ENCODE measurements around the gene SPR.

The SPR gene

DNA sequence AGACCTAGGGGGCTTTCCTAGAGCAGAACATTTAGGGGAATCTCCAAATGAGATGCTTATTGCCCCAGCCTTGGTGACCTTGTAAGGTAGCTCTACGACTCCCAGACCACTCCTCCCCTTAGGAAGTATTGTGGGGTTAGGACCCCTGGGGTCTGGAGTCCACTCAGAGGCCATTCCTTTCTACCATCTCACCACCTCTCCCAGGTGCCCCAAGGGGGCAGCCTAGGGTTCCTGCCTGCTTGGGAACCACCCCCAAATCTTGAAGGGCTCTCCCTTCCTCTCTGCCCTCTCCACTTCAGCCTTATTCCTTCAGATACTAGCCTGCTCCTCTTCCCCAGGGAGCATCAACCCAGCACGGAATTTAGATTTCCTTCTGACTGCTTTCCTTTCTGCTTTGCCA is 43.9 kb upstream of the SPR start:
- H3K4me2 ChIP-seq (ENCODE audit: low read depth, low read length, poor library complexity, severe bottlenecking), result no peak overlapping the region
- no peaks in the 10 kb centered on the region for H3K27me3 ChIP-seq (ENCODE audit: low read length)
- no peak overlapping the region for H3K27ac ChIP-seq (ENCODE audit: low read depth, low read length)
- H2AFZ ChIP-seq (ENCODE audit: low read depth, low read length, severe bottlenecking), result no peak overlapping the region
- no peak for TF ChIP-seq EZH2phosphoT487 (conservative IDR thresholded peaks at IDR 0.05; ENCODE audit: low read length)
- TF ChIP-seq, protein P1, sequence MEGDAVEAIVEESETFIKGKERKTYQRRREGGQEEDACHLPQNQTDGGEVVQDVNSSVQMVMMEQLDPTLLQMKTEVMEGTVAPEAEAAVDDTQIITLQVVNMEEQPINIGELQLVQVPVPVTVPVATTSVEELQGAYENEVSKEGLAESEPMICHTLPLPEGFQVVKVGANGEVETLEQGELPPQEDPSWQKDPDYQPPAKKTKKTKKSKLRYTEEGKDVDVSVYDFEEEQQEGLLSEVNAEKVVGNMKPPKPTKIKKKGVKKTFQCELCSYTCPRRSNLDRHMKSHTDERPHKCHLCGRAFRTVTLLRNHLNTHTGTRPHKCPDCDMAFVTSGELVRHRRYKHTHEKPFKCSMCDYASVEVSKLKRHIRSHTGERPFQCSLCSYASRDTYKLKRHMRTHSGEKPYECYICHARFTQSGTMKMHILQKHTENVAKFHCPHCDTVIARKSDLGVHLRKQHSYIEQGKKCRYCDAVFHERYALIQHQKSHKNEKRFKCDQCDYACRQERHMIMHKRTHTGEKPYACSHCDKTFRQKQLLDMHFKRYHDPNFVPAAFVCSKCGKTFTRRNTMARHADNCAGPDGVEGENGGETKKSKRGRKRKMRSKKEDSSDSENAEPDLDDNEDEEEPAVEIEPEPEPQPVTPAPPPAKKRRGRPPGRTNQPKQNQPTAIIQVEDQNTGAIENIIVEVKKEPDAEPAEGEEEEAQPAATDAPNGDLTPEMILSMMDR (IDR thresholded peaks at IDR 0.05; ENCODE audit: insufficient read depth, low read length, poor library complexity, severe bottlenecking), result no peak
- H3K9me3 ChIP-seq (ENCODE audit: insufficient read depth, low read length), result no peaks in the 10 kb centered on the region
- no peaks in the 10 kb centered on the region for H3K79me2 ChIP-seq (ENCODE audit: insufficient read depth, low read length)
- H3F3A ChIP-seq (ENCODE audit: insufficient read depth), result no peaks in the 10 kb centered on the region
- H3K4me3 ChIP-seq (ENCODE audit: insufficient read depth, low read length, poor library complexity, severe bottlenecking), result no peak overlapping the region
- no peaks in the 10 kb centered on the region for H3K36me3 ChIP-seq (ENCODE audit: low read length)
- H3K9me2 ChIP-seq (replicated peaks; ENCODE audit: insufficient read depth, low read length), result no peaks in the 10 kb centered on the region
- no peak overlapping the region for H3K9ac ChIP-seq (ENCODE audit: low read length)
- no peaks in the 10 kb centered on the region for H4K20me1 ChIP-seq (ENCODE audit: low read depth, low read length)

- TF ChIP-seq, protein P1 (IDR thresholded peaks at IDR 0.05; ENCODE audit: insufficient read depth, low read length, poor library complexity, severe bottlenecking), result no peak
- Histone ChIP-seq H3K36me3 (ENCODE audit: low read length) (no peaks in the 10 kb centered on the region), H3K9ac (ENCODE audit: low read length) (no peak overlapping the region), H3K4me2 (ENCODE audit: low read depth, low read length, poor library complexity, severe bottlenecking) (no peak overlapping the region), H4K20me1 (ENCODE audit: low read depth, low read length) (no peaks in the 10 kb centered on the region), H3K79me2 (ENCODE audit: insufficient read depth, low read length) (no peaks in the 10 kb centered on the region), H3K27ac (ENCODE audit: low read depth, low read length) (no peak overlapping the region), H3K9me2 (replicated peaks; ENCODE audit: insufficient read depth, low read length) (no peaks in the 10 kb centered on the region), H3K9me3 (ENCODE audit: insufficient read depth, low read length) (no peaks in the 10 kb centered on the region), H3K4me3 (ENCODE audit: insufficient read depth, low read length, poor library complexity, severe bottlenecking) (no peak overlapping the region), H3F3A (ENCODE audit: insufficient read depth) (no peaks in the 10 kb centered on the region), H3K27me3 (ENCODE audit: low read length) (no peaks in the 10 kb centered on the region), H2AFZ (ENCODE audit: low read depth, low read length, severe bottlenecking) (no peak overlapping the region)
These were observed 40.8 kb upstream of the SPR start for GRCh38 chr2:72846171-72847095.

- no peak overlapping the region for H2AFZ ChIP-seq (ENCODE audit: low read depth, low read length, severe bottlenecking)
- no peak overlapping the region for H3K4me2 ChIP-seq (ENCODE audit: low read depth, low read length, poor library complexity, severe bottlenecking)
- no peaks in the 10 kb centered on the region for H3K36me3 ChIP-seq (ENCODE audit: low read length)
- no peak overlapping the region for H3K9ac ChIP-seq (ENCODE audit: low read length)
- no peak overlapping the region for H3K4me3 ChIP-seq (ENCODE audit: insufficient read depth, low read length, poor library complexity, severe bottlenecking)
- TF ChIP-seq EZH2phosphoT487 (conservative IDR thresholded peaks at IDR 0.05; ENCODE audit: low read length), result no peak
- TF ChIP-seq, protein P1 (IDR thresholded peaks at IDR 0.05; ENCODE audit: insufficient read depth, low read length, poor library complexity, severe bottlenecking), result no peak
- H3F3A ChIP-seq (ENCODE audit: insufficient read depth), result no peaks in the 10 kb centered on the region
- H3K27ac ChIP-seq (ENCODE audit: low read depth, low read length), result no peak overlapping the region
- no peaks in the 10 kb centered on the region for H3K9me3 ChIP-seq (ENCODE audit: insufficient read depth, low read length)
- no peaks in the 10 kb centered on the region for H3K9me2 ChIP-seq (replicated peaks; ENCODE audit: insufficient read depth, low read length)
- H3K27me3 ChIP-seq (ENCODE audit: low read length), result no peaks in the 10 kb centered on the region
- H3K79me2 ChIP-seq (ENCODE audit: insufficient read depth, low read length), result no peaks in the 10 kb centered on the region
- no peaks in the 10 kb centered on the region for H4K20me1 ChIP-seq (ENCODE audit: low read depth, low read length)
These were observed 39.5 kb upstream of the SPR start for GRCh38 chr2:72847534-72848315.
